GM20000 (cell line): Measurements from ENCODE around the gene HMGN1.

Source experiments
- DNase-seq: peaks from one replicate; pipeline ENCODE4 v3.0.0; 2012; ENCODE audit warnings: low spot score
- CTCF ChIP-seq: IDR thresholded peaks from 2 replicates; pipeline ENCODE4 v1.5.1; 2012; ENCODE audit warnings: mild to moderate bottlenecking, control low read depth; ENCODE audit errors: extremely low read depth, missing control alignments

The HMGN1 gene, protein sequence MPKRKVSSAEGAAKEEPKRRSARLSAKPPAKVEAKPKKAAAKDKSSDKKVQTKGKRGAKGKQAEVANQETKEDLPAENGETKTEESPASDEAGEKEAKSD

GRCh38 chr21:39348355-39349210, at the start of gene HMGN1:
Gene HMGN1 (minus strand): TSS chr21:39349088. CDS start chr21:39348917, 171 bp downstream.
- DNase-seq: peak; percentile 82
- TF ChIP-seq CTCF: no peak

DNA sequence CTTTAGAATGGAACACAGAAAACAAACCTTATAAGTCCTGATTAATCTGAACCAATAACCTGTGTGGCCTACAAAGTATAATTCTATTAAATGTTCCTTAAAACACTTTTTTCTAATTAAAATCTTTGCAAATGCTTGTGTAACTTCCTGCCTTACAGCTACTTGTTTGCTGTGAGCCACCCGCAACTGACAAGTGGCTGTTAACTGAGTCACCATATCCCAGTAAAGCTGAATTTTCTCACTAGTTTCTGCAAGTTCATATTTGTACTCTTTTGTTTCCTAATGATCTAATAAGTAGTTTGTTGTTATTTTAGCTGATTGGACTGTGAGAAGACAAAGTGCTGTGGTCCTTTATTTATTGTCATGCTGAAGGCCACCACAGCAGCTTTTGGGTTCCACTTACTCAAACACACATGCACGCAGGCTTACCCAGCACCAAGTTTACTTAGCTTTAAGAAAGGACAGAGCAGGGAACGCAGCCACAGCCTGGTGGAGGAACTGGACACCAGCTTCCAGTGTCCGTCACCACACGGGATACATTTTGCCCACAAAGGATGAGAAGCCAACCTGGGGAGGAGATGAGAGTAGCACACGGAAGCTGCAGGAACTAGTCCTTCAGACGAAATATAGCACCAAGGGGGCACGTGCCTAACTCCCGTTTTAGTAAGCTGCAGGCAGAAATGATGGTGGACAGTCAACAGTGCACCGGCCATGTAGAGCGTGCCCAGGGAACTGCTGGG, 48.9 kb upstream of the HMGN1 start:
- no peak for TF ChIP-seq CTCF
- DNase-seq: no peak

GRCh38 chr21:39392981-39393380, 44.1 kb upstream of the HMGN1 start:
- no peak for DNase-seq
- no peak for TF ChIP-seq CTCF

GRCh38 chr21:39390212-39390765, 41.4 kb upstream of the HMGN1 start:
- TF ChIP-seq CTCF: no peak
- no peak for DNase-seq

DNA sequence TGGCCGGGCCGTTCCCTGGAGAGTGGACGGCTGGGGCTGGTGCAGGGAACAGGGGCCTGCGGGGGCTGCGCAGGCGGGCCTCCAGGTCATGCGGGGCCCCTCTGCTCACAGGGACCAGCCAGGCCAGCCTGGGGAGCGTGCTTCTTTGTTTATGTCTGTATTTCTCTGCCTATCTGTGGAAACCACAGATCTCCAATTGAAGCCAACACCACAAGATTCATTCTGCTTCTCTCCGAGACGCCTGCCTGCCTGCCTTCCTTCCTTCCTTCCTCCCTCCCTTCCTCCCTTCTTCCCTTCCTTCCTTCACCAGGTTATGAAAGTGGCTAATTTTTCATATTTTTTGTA, 39.9 kb upstream of the HMGN1 start:
- no peak for TF ChIP-seq CTCF

DNA sequence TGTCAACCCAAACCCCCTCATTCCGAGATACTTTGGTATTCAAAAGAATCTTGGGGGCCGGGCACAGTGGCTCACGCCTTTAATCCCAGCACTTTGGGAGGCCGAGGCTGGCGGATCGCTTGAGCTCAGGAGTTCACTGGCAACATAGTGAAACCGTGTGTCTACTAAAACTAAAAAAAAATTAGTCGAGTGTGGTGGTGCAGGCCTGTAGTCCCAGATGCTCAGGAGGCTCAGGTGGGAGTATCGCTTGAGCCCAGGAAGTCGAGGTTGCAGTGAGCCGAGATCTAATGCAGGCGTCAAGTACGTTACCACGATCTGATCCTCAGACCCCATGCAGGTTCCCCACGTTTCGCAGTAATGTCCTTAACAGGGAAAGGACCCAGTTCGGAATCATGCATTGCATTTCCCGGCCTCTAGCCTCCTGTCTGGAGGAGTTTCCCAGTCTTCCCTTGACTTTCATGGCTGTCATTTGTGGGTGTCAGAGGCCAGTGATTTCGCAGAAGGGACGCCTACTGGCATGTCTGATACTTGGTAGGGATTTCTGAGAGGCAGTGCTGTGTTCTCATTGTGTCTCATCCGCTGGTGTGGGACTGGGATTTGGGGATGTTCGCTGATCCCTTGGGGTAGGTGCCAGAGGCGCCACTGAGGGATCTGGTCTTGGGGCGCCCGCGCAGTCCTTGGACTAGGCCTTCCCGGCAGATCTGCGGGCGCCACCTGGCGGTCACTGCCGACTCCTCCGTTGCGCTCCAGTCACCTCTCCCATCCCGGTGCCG, 39.3 kb upstream of the HMGN1 start:
- TF ChIP-seq CTCF: peak; percentile 95
- DNase-seq: peak; percentile 88

More for the DNA sequence above, 39.9 kb upstream of the HMGN1 start:
- DNase-seq: no peak
